OCI-LY3 (cell line): ENCODE data around the gene FREM1.

Experiments
- CTCF ChIP-seq: fragments of 200-600, 300-600 bp; sonication (generic); IDR thresholded peaks from 2 replicates; pipeline ENCODE4 v1.5.1; 2014; ENCODE audit warnings: antibody characterized with exemption, low read length, low read depth
- EZH2phosphoT487 ChIP-seq: fragments of 200-600 bp; shearing (Covaris generic); IDR thresholded peaks from 2 replicates; pipeline ENCODE4 v1.6.1; 2018; ENCODE audit warnings: antibody characterized with exemption, mixed run types, low read depth

GRCh38 chr9:14923701-14924100 is 13.5 kb upstream of the FREM1 start:
- TF ChIP-seq CTCF (no peak), EZH2phosphoT487 (no peak)
